Lung (tissue), 12 donors: ENCODE data around the gene NSUN4. TPM values are rescaled to one million over a fixed set of nuclear protein-coding genes. Genes with fewer than 3 reads are reported as not detected.

Source experiments
- ATAC-seq: fragments of 200-7000 bp; cut with Tn5 transposase; one replicate; pipeline ENCODE4 v1.9.1; 2020; ENCODE audit warnings: moderate number of reproducible peaks; ENCODE audit not compliant: insufficient read depth, low FRiP score
- DNase-seq, 3 donors: peaks; one replicate each; pipeline ENCODE4 v3.0.0-alpha.2; 2013 to 2017
- H3K27ac ChIP-seq, 2 donors: one replicate each; pipeline ENCODE4 v1.5.1; 2013; ENCODE audit warnings: mild to moderate bottlenecking in 2 of 2, moderate library complexity in 2 of 2, control low read depth in 1 of 2, inconsistent platforms in 1 of 2, low read depth in 1 of 2, low read length in 1 of 2
- H3K27me3 ChIP-seq, 3 donors: one replicate each; pipeline ENCODE4 v1.5.1; 2013; ENCODE audit warnings: low read length in 2 of 3; ENCODE audit not compliant: control insufficient read depth in 3 of 3, insufficient read depth in 3 of 3
- H3K36me3 ChIP-seq, 4 donors: one replicate each; pipeline ENCODE4 v1.5.1; 2013; ENCODE audit warnings: low read length in 4 of 4, mild to moderate bottlenecking in 1 of 4, moderate library complexity in 1 of 4; ENCODE audit not compliant: control insufficient read depth in 4 of 4, insufficient read depth in 4 of 4
- H3K4me1 ChIP-seq, 5 donors: one replicate each; pipeline ENCODE4 v1.5.1; 2013; ENCODE audit warnings: low read length in 5 of 5, mild to moderate bottlenecking in 2 of 5, moderate library complexity in 1 of 5; ENCODE audit not compliant: control insufficient read depth in 5 of 5, insufficient read depth in 5 of 5
- H3K4me3 ChIP-seq: one replicate; pipeline ENCODE4 v1.5.1; 2013; ENCODE audit warnings: mild to moderate bottlenecking, control low read depth, moderate library complexity
- H3K9ac ChIP-seq, 2 donors: one replicate each; pipeline ENCODE4 v1.5.1; 2013; ENCODE audit warnings: low read length in 2 of 2, control low read depth in 1 of 2; ENCODE audit not compliant: insufficient read depth in 1 of 2
- H3K9me3 ChIP-seq, 4 donors: one replicate each; pipeline ENCODE4 v1.5.1; 2013; ENCODE audit warnings: low read length in 3 of 4, mild to moderate bottlenecking in 1 of 4, moderate library complexity in 1 of 4; ENCODE audit not compliant: control insufficient read depth in 4 of 4, insufficient read depth in 3 of 4
- CTCF ChIP-seq: IDR thresholded peaks from 2 replicates; pipeline ENCODE4 v1.5.1; 2012; ENCODE audit warnings: mild to moderate bottlenecking; ENCODE audit errors: control extremely low read depth, extremely low read depth
- WGBS, 2 donors: extraction: QIAGEN DNeasy Blood & Tissue Kit; methylation state at CpG; one replicate each; pipeline ENCODE4 v1.1.7; 2013; 5-methylcytosine and 5-hydroxymethylcytosine counted together
- polyA plus RNA-seq, 2 donors: library from polyadenylated mRNA; stranded (reverse); fragments of 200-250 nt; gene quantifications; one replicate each; pipeline ENCODE4 v1.2.1, GENCODE V29; 2013
- total RNA-seq, 2 donors: library from RNA; depleted of rRNA in 1 of 2; stranded (reverse); fragments of >200 nt in 1 of 2; gene quantifications; one replicate each; pipeline ENCODE4 v1.2.1, GENCODE V29; 2014 to 2021
- donor health status: control.
- donor health status: control.
- donor health status: Bipolar disorder and iron deficiency.
- donor health status: healthy.
- donor health status: DM: yes; HTN: yes; CAD: no.

The NSUN4 gene
- total and polyA plus RNA-seq, 4 donors = 11.2 to 29.3 (median 23.4) TPM

- 88 to 89% methylated on average over 12 of the region's 12 CpGs for WGBS, 2 donors
- H3K27me3 ChIP-seq = no peaks in the 10 kb centered on the region
- H3K9ac ChIP-seq = no peak overlapping the region
- ATAC-seq (no peak), DNase-seq (no peak)
- H3K4me1 ChIP-seq = peaks cover 0 to 29% (median 9%) of the 10 kb centered on the region in 5 donors
- TF ChIP-seq CTCF = no peak
- no peak overlapping the region for H3K27ac ChIP-seq
- H3K9me3 ChIP-seq = peaks cover 0 to 8% (median 4%) of the 10 kb centered on the region in 4 donors
- no peaks in the 10 kb centered on the region for H3K36me3 ChIP-seq
- no peak overlapping the region for H3K4me3 ChIP-seq
These were observed 52.9 kb downstream of the NSUN4 start for GRCh38 chr1:46393510-46393909.

- DNase-seq = peak; percentile 57 to 81 (median 74)
- H3K27ac ChIP-seq = peak within 1 kb of the TSS in 1 of 2 donors; percentile 86
- ATAC-seq = peak; percentile 91
- no peak for TF ChIP-seq CTCF
- no peaks in the 10 kb centered on the region for H3K36me3 ChIP-seq
- WGBS, 2 donors = 4 to 6% methylated on average over 75 of the region's 75 CpGs
- no peaks in the 10 kb centered on the region for H3K27me3 ChIP-seq
- peak within 1 kb of the TSS in 1 of 2 donors; percentile 46 for H3K9ac ChIP-seq
- H3K4me1 ChIP-seq = peaks cover 0 to 29% (median 9%) of the 10 kb centered on the region in 5 donors
- H3K9me3 ChIP-seq = peaks cover 0 to 8% (median 4%) of the 10 kb centered on the region in 4 donors
- peak within 1 kb of the TSS; percentile 57 for H3K4me3 ChIP-seq
These were observed 53.7 kb downstream of the NSUN4 start, which contains the start of gene FAAH for GRCh38 chr1:46394108-46394871. Gene FAAH, plus strand, starts transcription at chr1:46394317. Its CDS starts 32 bp downstream, at chr1:46394349.

GRCh38 chr1:46394872-46395465 is 54.4 kb downstream of the NSUN4 start:
- Histone ChIP-seq H3K9me3 (peaks cover 0 to 8% (median 4%) of the 10 kb centered on the region in 4 donors), H3K27me3 (no peaks in the 10 kb centered on the region), H3K27ac (peak overlapping the region in 1 of 2 donors; percentile 86), H3K4me1 (peaks cover 0 to 29% (median 9%) of the 10 kb centered on the region in 5 donors), H3K9ac (peak overlapping the region in 1 of 2 donors; percentile 46), H3K4me3 (peak overlapping the region; percentile 57), H3K36me3 (no peaks in the 10 kb centered on the region)
- 46 to 57% methylated on average over 17 of the region's 17 CpGs for WGBS, 2 donors
- no peak for ATAC-seq
- TF ChIP-seq CTCF = no peak
- peak in 2 of 3 donors; percentile 34 to 46 for DNase-seq
